ENCODE results near the gene FGD6. TPM values are rescaled to one million over a fixed set of nuclear protein-coding genes. Genes with fewer than 3 reads are reported as not detected.

FGD6 gene
- total RNA-seq, 1 donor from 2014 or later, result 18.0 TPM

- H3K27me3 Mint-ChIP-seq (ENCODE audit: low read depth), result no peaks in the 10 kb centered on the region
- H3K36me3 Mint-ChIP-seq, result no peaks in the 10 kb centered on the region
- TF ChIP-seq CTCF (IDR thresholded peaks at IDR 0.05; ENCODE audit: unreplicated experiment), result peak; percentile 58
- DNase-seq (ENCODE audit: low spot score in 2 of 2, unreplicated experiment in 2 of 2), result no peak
- H3K27ac Mint-ChIP-seq, result peak overlapping the region; percentile 94
- no peaks in the 10 kb centered on the region for H3K9me3 Mint-ChIP-seq
- peaks cover 4% of the 10 kb centered on the region for H3K4me1 Mint-ChIP-seq
- H3K4me3 Mint-ChIP-seq, result peak overlapping the region; percentile 98
These were observed 143.4 kb downstream of the FGD6 start for GRCh38 chr12:95073698-95074520.

- no peak for TF ChIP-seq CTCF (IDR thresholded peaks at IDR 0.05; ENCODE audit: unreplicated experiment)
- Mint-ChIP-seq H3K27ac (peak within 1 kb of the TSS; percentile 94), H3K4me3 (peak within 1 kb of the TSS; percentile 98), H3K36me3 (no peaks in the 10 kb centered on the region), H3K27me3 (ENCODE audit: low read depth) (no peaks in the 10 kb centered on the region), H3K4me1 (peaks cover 4% of the 10 kb centered on the region), H3K9me3 (no peaks in the 10 kb centered on the region)
- peak; percentile 78 to 87 for DNase-seq (ENCODE audit: low spot score in 2 of 2, unreplicated experiment in 2 of 2)
These were observed 144.2 kb downstream of the FGD6 start, which contains the start of gene NR2C1 for GRCh38 chr12:95072900-95073697. Gene NR2C1 (minus strand): TSS chr12:95073618. CDS start chr12:95067384, 6,234 bp downstream.

GRCh38 chr12:95070378-95070777, 146.9 kb downstream of the FGD6 start:
- no peak for TF ChIP-seq CTCF (IDR thresholded peaks at IDR 0.05; ENCODE audit: unreplicated experiment)
- Mint-ChIP-seq H3K27me3 (ENCODE audit: low read depth) (no peaks in the 10 kb centered on the region), H3K4me1 (peaks cover 4% of the 10 kb centered on the region), H3K9me3 (no peaks in the 10 kb centered on the region), H3K4me3 (no peak overlapping the region), H3K36me3 (peaks cover 5% of the 10 kb centered on the region), H3K27ac (no peak overlapping the region)
- no peak for DNase-seq (ENCODE audit: low spot score in 2 of 2, unreplicated experiment in 2 of 2)

GRCh38 chr12:95066091-95066855, 151.0 kb downstream of the FGD6 start:
- Mint-ChIP-seq H3K4me1 (no peaks in the 10 kb centered on the region), H3K4me3 (no peak overlapping the region), H3K27ac (no peak overlapping the region), H3K27me3 (ENCODE audit: low read depth) (no peaks in the 10 kb centered on the region), H3K9me3 (no peaks in the 10 kb centered on the region), H3K36me3 (peaks cover 16% of the 10 kb centered on the region)
- TF ChIP-seq CTCF (IDR thresholded peaks at IDR 0.05; ENCODE audit: unreplicated experiment), result no peak
- DNase-seq (ENCODE audit: low spot score in 2 of 2, unreplicated experiment in 2 of 2), result no peak

GRCh38 chr12:95060951-95061350, 156.3 kb downstream of the FGD6 start:
- H3K4me1 Mint-ChIP-seq, result no peaks in the 10 kb centered on the region
- H3K9me3 Mint-ChIP-seq, result no peaks in the 10 kb centered on the region
- no peak overlapping the region for H3K4me3 Mint-ChIP-seq
- no peaks in the 10 kb centered on the region for H3K27me3 Mint-ChIP-seq (ENCODE audit: low read depth)
- TF ChIP-seq CTCF (IDR thresholded peaks at IDR 0.05; ENCODE audit: unreplicated experiment), result no peak
- H3K36me3 Mint-ChIP-seq, result peaks cover 29% of the 10 kb centered on the region
- H3K27ac Mint-ChIP-seq, result no peak overlapping the region
- no peak for DNase-seq (ENCODE audit: low spot score in 2 of 2, unreplicated experiment in 2 of 2)

All from mesothelial cell of epicardium (in vitro differentiated cells).